Choroid plexus epithelial cell (primary cell): ENCODE data around the gene CRYM.

Experiments
- DNase-seq: peaks from one replicate; pipeline ENCODE4 v3.0.0-alpha.2; 2010; ENCODE audit warnings: low read depth
- H3K4me3 ChIP-seq: 2 replicates; pipeline ENCODE4 v1.5.1; 2011; ENCODE audit warnings: low read depth, mild to moderate bottlenecking, control low read depth, low read length, moderate library complexity
- CTCF ChIP-seq: conservative IDR thresholded peaks from 2 replicates; pipeline ENCODE4 v1.5.1; 2011; ENCODE audit warnings: low read depth, mild to moderate bottlenecking, control low read depth, inconsistent platforms, low read length, moderate library complexity

The CRYM gene

GRCh38 chr16:21284414-21284813 lies 6.3 kb upstream of the CRYM start:
- H3K4me3 ChIP-seq, result no peak overlapping the region
- no peak for DNase-seq
- no peak for TF ChIP-seq CTCF

DNA sequence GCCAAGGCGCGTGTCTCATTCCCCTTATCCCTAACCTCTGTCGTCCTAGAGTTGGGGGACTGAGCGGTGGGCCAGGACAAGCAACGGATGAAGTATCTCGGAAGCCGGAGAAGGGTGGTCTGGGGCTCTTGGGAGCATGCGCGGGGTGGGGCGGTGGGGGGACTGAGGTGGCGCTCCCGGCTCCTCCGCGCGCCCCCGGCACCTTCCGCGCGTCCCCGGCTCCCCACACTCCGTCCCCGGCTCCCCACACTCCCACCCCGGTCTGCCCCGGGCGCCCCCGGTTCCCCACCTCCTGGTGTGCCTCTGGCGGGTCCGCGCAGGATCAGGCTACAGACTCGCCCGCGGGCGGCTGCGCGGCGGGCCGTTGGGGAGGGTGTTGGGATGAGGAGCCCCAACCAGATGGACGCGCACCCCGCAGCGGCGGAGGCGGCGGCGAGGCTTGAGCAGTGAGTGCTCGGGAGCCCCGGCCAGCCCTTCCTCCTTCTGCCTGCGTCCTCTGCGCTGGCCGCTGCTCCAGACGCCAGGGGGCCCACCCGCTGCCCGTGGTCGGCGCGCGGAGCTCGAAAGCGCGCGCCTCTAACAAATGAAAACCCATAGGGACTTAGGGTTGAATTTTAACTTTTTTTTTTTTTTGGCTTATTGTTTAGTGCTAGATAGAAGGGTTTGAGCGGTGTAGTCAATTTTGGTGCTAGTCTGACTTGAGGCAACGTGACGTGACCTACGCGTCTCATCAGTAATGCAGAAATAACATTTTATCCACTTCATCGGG lies 5.6 kb upstream of the CRYM start:
- H3K4me3 ChIP-seq, result peak overlapping the region; percentile 51
- DNase-seq, result peak; percentile 46

GRCh38 chr16:21281698-21282389 lies 3.8 kb upstream of the CRYM start:
- TF ChIP-seq CTCF, result no peak
- no peak for DNase-seq
- H3K4me3 ChIP-seq, result no peak overlapping the region

More for the DNA sequence above, 5.6 kb upstream of the CRYM start:
- peak; percentile 47 for TF ChIP-seq CTCF

- no peak for TF ChIP-seq CTCF
- no peak overlapping the region for H3K4me3 ChIP-seq
- no peak for DNase-seq
Measured at GRCh38 chr16:21279501-21279900, 1.4 kb upstream of the CRYM start.

GRCh38 chr16:21277045-21277926 lies 804 bp downstream of the CRYM start:
- DNase-seq, result no peak
- H3K4me3 ChIP-seq, result no peak overlapping the region
- TF ChIP-seq CTCF, result no peak

DNA sequence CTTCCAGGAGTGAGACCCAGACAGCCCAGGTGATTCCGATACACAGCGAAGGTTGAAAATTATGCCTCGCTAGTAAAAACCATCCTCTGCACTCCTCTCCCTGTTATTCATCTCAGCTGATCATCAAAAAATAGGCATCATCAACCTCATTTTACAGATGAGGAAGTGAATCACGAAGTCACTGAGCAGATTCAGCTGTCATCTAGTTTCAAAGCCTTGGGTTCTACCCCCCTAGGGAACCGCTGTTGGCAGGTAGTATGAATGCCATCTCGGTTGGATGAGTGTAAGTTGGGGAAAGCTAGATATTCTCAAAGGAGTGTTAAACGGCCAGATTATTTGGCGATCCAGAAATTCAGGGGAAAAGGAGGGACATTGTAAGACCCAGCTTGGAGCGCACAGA lies 2.0 kb downstream of the CRYM start:
- TF ChIP-seq CTCF, result no peak
- no peak for DNase-seq
- H3K4me3 ChIP-seq, result no peak overlapping the region
